GM18909 (cell line): ENCODE results near the gene PLEKHH1.

Experiments
- ATAC-seq: cut with Tn5 transposase; IDR thresholded peaks from one replicate; pipeline ENCODE4 v1.9.1; 2021; ENCODE audit warnings: mild to moderate bottlenecking; ENCODE audit not compliant: unreplicated experiment, poor library complexity

PLEKHH1 gene

DNA sequence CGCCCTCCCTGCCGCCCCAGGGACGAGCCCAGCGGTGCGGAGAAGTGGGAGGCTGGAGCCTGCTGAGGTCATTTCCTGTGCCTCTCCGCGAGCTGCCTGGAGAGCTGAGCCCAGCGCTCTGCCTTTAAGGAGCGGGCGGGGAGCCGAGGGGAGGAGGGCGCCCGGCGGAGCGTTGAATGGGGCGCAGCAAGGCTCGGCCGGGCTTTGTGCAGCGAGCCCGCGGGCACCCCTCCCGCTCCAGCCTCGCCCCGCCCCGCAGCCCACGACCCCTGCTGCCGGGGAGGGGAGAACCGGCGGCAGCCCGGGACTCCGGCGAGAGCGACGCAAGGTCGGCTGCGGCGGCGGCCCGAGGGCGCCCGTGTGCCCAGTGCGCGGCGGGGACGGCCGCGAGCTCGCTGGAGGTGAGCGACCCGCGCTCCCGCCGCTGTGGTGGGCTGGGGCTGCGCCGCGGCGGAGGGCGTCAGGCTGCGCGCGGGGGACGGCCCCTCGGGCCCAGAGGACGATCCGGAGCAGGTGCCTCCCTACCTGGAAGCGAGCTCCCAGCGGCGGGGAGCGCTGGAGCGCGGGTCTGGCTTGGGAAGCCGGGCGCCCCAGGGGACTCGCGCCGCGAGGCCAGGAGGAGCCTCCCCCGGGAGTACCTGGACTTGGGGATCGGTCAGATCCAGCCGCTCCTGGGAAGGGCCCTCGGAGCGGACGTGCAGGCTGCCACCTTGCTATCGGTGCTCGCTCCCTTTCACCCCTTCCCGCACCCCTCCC, at the start of gene PLEKHH1:
Gene PLEKHH1, plus strand, starts transcription at position 293 of the 756 bp plus-strand sequence. CDS start 8,578 bp downstream, outside the sequence.
- ATAC-seq, result peak; percentile 72

DNA sequence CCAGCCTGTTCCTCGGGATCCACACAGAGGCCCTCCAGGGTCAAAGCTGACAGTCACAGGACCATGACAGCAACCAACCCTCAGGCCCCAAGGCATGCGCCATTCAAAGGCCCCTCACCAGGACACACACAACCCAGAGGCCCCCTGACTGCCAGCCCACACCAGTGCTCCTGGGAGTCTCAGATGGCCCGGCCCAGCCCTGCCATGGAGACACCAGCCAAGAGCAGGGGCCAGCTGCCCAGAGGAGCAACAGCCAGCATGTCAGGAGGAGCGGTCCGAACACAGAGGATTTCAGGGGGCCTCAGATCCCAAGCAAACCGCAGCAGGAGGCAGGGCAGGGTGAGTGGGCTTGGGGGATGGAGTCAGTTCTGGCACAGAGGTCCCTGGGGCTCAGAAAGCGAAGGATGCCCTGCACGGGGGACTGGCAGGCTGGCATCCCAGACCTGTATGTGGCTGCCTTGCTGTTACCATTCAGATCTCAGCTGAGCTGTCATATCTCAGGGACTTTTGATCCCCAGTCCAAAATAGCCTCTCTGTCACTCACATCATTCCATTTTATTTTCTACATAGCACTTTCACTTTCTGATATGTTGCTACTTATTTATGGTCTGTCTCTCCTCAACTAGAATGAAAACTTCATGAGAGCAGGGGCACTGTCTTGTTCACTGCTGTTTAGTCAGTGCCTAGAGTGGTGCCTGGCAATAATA, 49.4 kb upstream of the PLEKHH1 start:
- ATAC-seq, result no peak

DNA sequence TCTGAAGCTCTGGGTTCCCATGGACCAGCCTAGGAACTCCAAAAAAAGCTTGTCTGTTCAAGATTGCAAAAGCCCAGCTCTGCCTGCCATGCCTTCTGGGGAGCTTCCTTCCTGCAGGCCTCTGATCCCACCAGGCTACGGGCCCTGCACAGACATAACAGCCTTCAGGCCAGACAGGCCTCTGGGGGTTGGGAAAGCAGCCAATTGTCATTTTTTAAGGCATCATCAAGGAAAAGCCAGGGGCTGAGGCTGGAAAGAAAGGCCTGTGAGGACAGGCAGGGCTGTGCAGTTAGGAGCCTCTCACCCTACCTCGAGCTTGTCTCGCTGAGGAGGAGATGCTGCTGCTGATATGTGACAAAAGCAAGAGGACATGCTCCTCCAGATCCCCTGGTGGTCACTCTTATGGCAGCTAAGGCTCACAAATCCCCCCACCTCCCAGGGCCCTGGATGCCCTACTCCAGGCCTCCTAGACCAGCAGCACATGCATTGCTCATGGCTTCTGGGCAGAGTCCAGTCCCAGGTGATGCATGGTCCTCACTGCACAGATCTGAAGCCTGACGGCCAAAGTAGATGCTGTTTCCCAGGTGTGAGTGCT, 47.5 kb upstream of the PLEKHH1 start:
- ATAC-seq, result no peak

DNA sequence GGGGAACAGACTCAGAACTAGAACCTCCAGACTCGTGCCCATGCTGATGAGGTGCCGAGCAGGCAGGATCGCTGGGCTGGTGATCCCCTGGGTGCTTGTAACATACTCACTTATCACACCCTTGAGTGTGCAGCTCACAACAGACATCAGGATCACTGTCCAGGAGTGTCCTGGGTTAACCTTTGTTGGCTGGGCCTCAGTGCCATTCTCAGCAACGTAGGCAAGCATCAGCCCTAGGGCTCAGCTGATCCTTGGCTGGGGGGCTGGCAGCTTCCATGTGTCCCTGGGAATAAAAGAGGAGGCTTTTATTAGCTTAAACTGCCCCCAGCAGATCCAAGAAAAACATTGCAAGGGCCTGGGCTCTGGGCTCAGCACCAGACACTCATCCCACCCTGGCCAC, 46.2 kb upstream of the PLEKHH1 start:
- ATAC-seq, result no peak

DNA sequence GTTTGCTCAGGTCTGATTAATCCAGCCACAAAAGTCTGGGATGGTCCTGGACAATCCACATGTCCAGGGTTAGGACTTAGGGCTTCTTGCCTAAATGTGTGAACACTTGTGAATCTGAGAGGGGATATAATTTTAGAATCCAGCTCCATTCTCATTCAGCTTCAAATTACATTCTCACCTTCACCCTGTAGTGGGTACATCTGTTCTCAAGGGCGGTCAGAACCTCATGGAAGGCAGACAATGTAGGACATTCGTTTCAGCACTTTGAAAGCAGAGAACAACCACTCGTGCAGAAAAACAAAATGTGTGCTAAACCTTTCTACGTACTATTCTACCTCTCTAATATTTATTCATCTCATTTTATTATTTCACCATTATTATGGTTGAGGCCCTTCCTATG, 45.8 kb upstream of the PLEKHH1 start:
- ATAC-seq, result no peak

DNA sequence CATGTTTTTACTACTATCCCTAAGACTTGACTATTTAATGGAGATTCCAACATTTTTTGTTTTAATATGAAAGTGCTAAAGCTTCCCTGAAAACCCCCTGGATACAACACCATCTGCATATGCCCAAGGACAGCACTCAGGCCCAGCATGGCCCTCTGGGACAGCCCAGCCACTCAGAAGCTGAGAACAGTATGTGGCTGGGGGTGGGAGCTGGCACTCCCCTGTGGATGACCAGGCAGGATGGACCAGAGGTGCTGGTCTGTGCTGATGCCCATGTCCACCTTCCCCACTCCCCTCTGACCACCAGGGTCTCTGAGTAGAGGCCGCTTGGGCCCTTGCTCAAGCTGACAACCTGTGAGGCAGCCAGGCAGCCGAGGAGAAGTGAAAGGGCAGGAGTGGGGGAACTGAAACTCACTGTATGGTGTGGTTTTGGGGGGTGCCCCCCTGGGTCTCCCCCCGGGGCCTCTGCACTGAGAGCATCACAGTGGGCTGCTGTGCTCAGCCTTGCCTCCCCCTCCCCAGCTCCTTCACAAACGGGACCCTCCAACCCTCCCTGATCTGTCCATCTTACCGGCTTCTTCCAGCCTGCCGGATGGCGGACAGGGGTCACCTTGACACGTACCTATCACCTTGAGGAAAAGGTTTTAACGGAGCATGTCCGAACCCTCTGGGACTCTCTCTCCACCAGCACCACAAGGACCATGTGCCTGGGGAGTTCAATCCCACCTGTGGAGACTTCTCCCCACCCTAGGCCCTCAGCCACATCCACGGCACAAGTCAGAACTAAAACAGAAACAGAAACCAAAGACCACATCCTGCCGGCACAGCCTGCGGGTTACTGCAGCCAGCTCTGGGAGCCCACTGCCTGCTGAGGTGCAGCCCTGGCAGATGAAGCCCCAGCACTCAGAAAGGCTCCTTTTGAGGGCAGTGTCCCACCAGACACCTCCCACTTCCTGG, 44.9 kb upstream of the PLEKHH1 start, which contains the start of gene TMEM229B:
Gene TMEM229B, minus strand, starts transcription at position 785 of the 957 bp plus-strand sequence. CDS start 14,798 bp downstream, outside the sequence.
- ATAC-seq, result peak; percentile 91

DNA sequence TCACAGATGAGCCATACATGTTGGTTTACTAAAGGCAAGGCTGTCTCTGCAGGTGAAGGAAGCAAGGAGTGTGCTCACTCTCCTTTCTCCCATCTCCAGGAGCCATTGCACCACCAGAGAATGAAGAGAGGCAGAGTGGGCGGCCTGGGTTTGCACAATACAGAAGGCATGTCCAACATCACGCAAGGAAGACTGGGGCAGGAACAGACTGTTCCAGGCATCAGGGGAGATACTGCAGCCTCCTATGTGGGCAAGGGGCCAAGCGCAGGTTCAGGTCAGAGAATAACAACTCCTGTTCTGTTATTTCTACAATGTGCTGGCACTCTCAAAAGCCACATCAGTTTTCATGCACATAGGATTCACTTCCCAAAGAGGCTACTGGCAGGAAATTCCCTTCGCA, 42.9 kb upstream of the PLEKHH1 start:
- ATAC-seq, result no peak

- ATAC-seq, result no peak
Measured at GRCh38 chr14:67491285-67491684, 41.8 kb upstream of the PLEKHH1 start.

GRCh38 chr14:67491741-67492507, 41.2 kb upstream of the PLEKHH1 start:
- no peak for ATAC-seq

- no peak for ATAC-seq
Measured at GRCh38 chr14:67492538-67492937, 40.6 kb upstream of the PLEKHH1 start.

- peak; percentile 37 for ATAC-seq
Measured at GRCh38 chr14:67493092-67493717, 39.9 kb upstream of the PLEKHH1 start.

DNA sequence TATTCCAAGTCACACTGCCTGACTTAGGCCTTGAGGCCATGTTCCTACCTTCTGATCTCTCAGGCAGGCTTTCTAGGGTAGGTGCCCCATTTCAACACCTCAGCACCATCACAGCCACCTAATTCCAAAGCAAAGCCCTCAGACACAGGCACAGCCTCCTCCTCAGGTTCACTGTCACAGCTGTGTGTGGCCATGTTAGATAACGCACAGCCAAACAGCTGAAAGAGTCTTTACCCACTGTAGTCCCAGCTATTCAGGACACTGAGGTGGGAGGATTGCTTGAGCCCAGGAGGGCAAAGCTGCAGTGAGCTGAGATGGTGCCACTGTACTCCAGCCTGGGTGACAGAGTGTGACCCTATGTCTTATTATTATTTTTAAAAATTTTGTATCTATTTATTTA, 37.3 kb upstream of the PLEKHH1 start:
- ATAC-seq, result no peak

DNA sequence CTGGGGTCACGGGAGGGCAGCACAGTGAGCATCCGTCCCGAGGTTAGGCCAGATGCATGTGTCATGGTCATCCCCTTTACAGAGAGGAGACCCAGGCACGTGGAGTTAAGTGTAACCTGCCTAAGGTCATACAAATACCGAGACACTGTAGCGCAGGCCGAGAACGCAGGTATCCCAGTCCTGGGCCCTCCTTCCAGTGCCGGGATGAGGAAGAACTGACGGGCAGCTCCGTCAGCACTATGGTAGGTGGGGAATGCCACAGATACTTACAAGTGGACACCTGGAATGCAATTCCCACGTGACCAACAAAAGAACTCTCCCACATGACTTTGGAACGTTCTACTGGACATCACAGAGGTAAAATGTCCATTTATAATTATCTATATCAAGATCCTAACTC, 35.9 kb upstream of the PLEKHH1 start:
- ATAC-seq, result no peak

GRCh38 chr14:67497716-67498115, 35.4 kb upstream of the PLEKHH1 start:
- no peak for ATAC-seq

DNA sequence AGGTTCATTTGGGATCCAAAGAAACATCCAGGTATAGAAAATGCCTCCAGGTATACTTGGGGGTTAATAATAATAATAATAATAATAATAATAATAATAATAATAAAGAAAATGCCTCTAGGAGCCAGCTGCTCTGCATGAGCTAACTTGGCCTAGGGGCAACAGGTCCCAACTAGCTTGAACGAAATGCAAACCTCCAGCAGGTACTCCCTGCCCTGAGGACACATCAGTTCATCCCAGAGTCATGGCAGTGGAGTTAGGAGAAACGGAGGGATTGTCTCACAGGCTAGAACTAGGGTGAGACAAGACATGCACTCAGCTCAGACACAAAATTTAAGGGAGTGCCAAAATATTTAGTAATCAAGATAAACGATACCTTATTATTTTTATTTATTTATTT, 32.1 kb upstream of the PLEKHH1 start:
- ATAC-seq, result no peak

GRCh38 chr14:67501670-67502069, 31.4 kb upstream of the PLEKHH1 start:
- no peak for ATAC-seq

DNA sequence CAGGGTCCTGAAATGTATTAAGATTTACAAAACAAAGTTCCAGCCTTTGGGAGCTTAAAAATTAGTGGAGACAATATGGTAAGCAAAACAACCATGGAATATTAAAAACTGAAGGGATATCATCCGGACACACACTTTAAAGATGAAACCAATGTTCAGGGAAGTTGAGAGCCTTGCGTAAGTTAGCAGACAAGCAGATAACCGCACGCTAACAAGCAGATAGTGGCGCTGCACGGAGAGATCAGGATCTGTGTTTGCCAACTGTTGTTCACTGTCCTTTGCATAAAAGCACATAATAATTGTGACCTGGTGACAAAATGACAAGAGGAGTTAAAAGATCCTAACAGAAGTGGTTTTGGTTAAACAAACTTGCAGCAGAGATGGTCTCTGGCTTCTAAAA, 30.2 kb upstream of the PLEKHH1 start:
- ATAC-seq, result no peak

DNA sequence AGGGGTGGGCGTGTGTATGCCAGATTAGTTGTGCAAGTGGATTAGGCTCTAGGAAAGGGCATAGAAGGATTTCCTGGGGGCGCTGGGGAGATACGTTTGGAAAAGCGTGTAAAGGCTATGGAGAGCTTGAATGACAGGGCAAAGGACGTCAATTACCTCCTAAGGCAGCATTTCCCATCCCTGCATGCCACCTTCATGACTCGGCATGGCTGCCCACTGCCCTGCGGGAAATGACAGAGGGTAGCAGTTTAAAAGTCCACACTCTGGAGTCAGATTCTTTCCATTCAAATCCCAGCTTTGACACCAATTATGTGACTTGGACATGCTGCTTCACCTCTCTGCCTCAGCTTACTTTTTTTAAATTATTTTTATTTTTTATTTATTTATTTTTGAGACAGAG, 29.8 kb upstream of the PLEKHH1 start:
- no peak for ATAC-seq

- ATAC-seq, result no peak
Measured at GRCh38 chr14:67505254-67505653, 27.8 kb upstream of the PLEKHH1 start.
